Ascending aorta (tissue), 2 donors: ENCODE measurements around the gene FGGY. TPM values are rescaled to one million over a fixed set of nuclear protein-coding genes. Genes with fewer than 3 reads are reported as not detected.

Experiments
- DNase-seq, 2 donors: peaks; one replicate each; pipeline ENCODE4 v3.0.0-alpha.2; 2019; ENCODE audit warnings: low spot score in 2 of 2
- H3K27ac ChIP-seq, 2 donors: fragments of 200-600 bp; sonication (generic); one replicate each; pipeline ENCODE4 v1.5.1; 2016 to 2017; ENCODE audit warnings: mild to moderate bottlenecking in 1 of 2
- H3K27me3 ChIP-seq: fragments of 200-600 bp; sonication (generic); one replicate; pipeline ENCODE4 v1.5.1; 2017
- H3K36me3 ChIP-seq, 2 donors: fragments of 200-600 bp; sonication (generic); one replicate each; pipeline ENCODE4 v1.5.1; 2016
- H3K4me1 ChIP-seq, 2 donors: fragments of 200-600 bp; sonication (generic); one replicate each; pipeline ENCODE4 v1.5.1; 2016 to 2017; ENCODE audit warnings: mild to moderate bottlenecking in 1 of 2
- H3K4me3 ChIP-seq, 2 donors: fragments of 200-600 bp; sonication (generic); one replicate each; pipeline ENCODE4 v1.5.1; 2016 to 2017; ENCODE audit warnings: mild to moderate bottlenecking in 1 of 2
- H3K9me3 ChIP-seq, 2 donors: fragments of 200-600 bp; sonication (generic); one replicate each; pipeline ENCODE4 v1.5.1; 2016
- intact Hi-C: fragments of 100-400 bp; cut with DNase I; formaldehyde crosslinking; loops from one replicate; pipeline ENCODE4 v1.15.1; 2023
- total RNA-seq: library from RNA; depleted of rRNA; stranded (reverse); fragments of >200 nt; gene quantifications from one replicate; pipeline ENCODE4 v1.1.0, GENCODE V29; 2016
- TF ChIP-seq, protein P1 (sequence below), 3 experiments: fragments of 200-600 bp in 2 of 3; fragments of 450-650 bp in 1 of 3; sonication (generic) in 2 of 3; IDR thresholded peaks; one replicate each; pipeline ENCODE4 v1.5.1; 2016 to 2019; ENCODE audit warnings: antibody characterized with exemption in 3 of 3, mild to moderate bottlenecking in 1 of 3, moderate library complexity in 1 of 3

The FGGY gene
- total RNA-seq, 1 donor from 2014 or later, result 7.0 TPM

GRCh38 chr1:59391212-59392179 lies 94.6 kb downstream of the FGGY start:
- no peak for DNase-seq
- Histone ChIP-seq H3K4me3 (no peak overlapping the region), H3K27ac (peak overlapping the region; percentile 91 to 93), H3K4me1 (peaks cover 7 to 28% of the 10 kb centered on the region in 2 donors), H3K9me3 (no peaks in the 10 kb centered on the region), H3K27me3 (no peaks in the 10 kb centered on the region), H3K36me3 (no peaks in the 10 kb centered on the region)
- intact Hi-C loops, result loop anchor here (2.0 to 10.0 kb wide), 3 partner anchors 41 to 487 kb away; no protein-coding TSS in a partner anchor
- TF ChIP-seq, protein P1, sequence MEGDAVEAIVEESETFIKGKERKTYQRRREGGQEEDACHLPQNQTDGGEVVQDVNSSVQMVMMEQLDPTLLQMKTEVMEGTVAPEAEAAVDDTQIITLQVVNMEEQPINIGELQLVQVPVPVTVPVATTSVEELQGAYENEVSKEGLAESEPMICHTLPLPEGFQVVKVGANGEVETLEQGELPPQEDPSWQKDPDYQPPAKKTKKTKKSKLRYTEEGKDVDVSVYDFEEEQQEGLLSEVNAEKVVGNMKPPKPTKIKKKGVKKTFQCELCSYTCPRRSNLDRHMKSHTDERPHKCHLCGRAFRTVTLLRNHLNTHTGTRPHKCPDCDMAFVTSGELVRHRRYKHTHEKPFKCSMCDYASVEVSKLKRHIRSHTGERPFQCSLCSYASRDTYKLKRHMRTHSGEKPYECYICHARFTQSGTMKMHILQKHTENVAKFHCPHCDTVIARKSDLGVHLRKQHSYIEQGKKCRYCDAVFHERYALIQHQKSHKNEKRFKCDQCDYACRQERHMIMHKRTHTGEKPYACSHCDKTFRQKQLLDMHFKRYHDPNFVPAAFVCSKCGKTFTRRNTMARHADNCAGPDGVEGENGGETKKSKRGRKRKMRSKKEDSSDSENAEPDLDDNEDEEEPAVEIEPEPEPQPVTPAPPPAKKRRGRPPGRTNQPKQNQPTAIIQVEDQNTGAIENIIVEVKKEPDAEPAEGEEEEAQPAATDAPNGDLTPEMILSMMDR (IDR thresholded peaks at IDR 0.05), result no peak

DNA sequence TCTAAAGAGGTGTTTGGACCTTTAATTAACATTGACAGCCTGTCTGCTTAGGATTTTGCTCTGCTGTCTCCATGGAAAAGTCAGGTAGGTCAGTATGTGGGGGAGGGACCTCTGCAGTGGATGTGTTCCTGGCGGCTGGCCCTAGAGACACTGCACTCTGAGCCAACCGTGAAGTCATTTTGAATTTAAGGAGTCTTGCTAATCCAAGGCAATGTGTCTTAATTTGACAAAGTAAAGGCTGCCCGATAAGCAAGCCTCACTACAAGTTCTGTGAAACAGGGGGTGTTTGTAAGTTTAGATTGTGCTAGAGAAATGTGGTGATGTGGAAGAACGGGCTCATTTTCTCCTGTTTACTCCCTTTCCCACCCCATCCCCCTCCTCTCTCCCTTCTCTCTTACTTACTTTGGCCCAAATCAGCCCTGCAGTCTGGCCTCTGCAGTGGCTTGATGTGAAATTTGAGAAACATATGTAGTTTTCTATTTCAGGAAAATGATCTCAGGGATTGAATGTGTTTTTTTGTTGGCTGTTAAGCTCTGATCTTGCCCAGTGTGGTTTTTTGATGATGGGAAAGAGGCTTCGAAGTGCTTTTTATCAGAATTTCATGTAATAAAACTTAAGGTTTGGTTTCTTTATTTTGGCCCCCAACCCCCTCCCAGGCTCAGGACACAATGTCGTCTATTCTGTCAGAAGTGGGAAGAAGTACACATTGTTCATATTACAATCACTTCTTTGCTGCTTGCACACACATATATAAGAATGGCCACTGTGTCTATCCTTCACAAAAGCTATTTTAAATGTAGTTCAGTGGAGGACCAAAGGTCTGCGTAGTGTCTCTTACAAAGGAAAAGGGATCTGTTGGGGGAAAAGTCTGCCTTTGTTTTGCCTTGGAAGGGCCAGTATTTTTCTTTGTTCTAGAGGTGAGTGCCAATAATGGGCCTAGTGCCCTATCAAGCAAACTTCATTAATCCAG lies 96.6 kb downstream of the FGGY start:
- intact Hi-C loops, result loop anchor here (1.0 to 10.0 kb wide), 5 partner anchors 39 to 609 kb away; partner anchors contain the start of gene JUN
- H3K27me3 ChIP-seq, result no peaks in the 10 kb centered on the region
- no peaks in the 10 kb centered on the region for H3K36me3 ChIP-seq
- TF ChIP-seq, protein P1 (IDR thresholded peaks at IDR 0.05), result no peak
- no peaks in the 10 kb centered on the region for H3K9me3 ChIP-seq
- peaks cover 7 to 30% of the 10 kb centered on the region in 2 donors for H3K4me1 ChIP-seq
- no peak overlapping the region for H3K4me3 ChIP-seq
- DNase-seq, result peak; percentile 58 to 94
- H3K27ac ChIP-seq, result peak overlapping the region; percentile 91 to 93

- TF ChIP-seq, protein P1 (IDR thresholded peaks at IDR 0.05), result no peak
- H3K27ac ChIP-seq, result peak overlapping the region; percentile 91 to 93
- intact Hi-C loops, result loop anchor here (5.0 to 10.0 kb wide), 2 partner anchors 243 to 490 kb away; no protein-coding TSS in a partner anchor
Measured at GRCh38 chr1:59394706-59395425, 98.0 kb downstream of the FGGY start.

DNA sequence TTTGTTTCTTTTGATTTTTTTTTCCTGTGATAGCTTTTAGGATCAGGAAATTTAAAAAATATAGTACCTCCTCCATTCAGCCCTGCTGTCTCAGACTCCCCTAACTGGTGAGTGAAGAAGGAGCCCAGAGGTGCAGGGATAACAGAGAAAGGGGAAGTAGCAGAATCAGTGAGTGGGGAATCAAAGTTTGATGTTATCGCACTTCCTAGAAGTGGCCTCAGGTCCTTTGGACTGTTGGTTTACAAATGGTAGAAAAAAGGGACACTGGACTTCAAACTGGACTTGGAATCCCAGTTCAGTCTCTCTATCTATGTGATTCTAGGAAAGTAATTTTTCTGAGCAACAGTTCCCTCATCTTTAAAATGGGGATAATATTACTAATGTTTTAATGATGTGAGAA lies 99.5 kb downstream of the FGGY start:
- Histone ChIP-seq H3K27me3 (no peaks in the 10 kb centered on the region), H3K9me3 (no peaks in the 10 kb centered on the region), H3K36me3 (no peaks in the 10 kb centered on the region), H3K27ac (peak overlapping the region; percentile 47 to 93), H3K4me3 (no peak overlapping the region), H3K4me1 (peaks cover 7 to 30% of the 10 kb centered on the region in 2 donors)
- DNase-seq, result no peak
- TF ChIP-seq, protein P1 (IDR thresholded peaks at IDR 0.05), result no peak
- intact Hi-C loops, result loop anchor here (10.0 kb wide), 1 partner anchor 492 kb away; no protein-coding TSS in a partner anchor

More at GRCh38 chr1:59394706-59395425, 98.0 kb downstream of the FGGY start:
- no peaks in the 10 kb centered on the region for H3K36me3 ChIP-seq
- H3K9me3 ChIP-seq, result no peaks in the 10 kb centered on the region
- no peak for DNase-seq
- H3K27me3 ChIP-seq, result no peaks in the 10 kb centered on the region
- H3K4me3 ChIP-seq, result no peak overlapping the region
- peaks cover 7 to 30% of the 10 kb centered on the region in 2 donors for H3K4me1 ChIP-seq
